ENCODE data around the gene AGTRAP.

Gene AGTRAP

DNA sequence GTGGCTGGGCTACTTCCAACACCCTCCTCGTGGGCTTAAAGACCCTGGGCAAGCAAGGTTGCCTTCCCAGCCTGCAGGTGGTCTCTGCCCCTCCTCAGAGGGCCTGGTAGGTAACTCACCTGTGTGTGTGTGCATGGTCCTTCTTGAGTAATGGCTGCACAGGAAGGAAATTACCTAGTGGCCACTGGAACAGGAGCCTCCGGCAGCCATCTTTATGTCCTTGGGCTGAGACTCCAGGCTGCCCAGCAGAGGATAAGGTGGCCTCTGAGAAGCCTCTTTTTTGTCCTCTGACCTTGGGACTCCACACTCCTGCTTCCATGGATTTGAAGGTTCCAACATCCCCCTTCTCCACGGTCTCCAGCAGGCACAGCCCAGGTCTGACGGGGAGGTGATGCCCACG lies 24.4 kb upstream of the AGTRAP start:
- H3K27me3 ChIP-seq (ENCODE audit: control insufficient read depth, insufficient read depth, low read length) = peaks cover 54% of the 10 kb centered on the region
- H3K4me3 ChIP-seq (ENCODE audit: low read length) = no peak overlapping the region
- no peak overlapping the region for H3K4me2 ChIP-seq (ENCODE audit: low read length)
- no peaks in the 10 kb centered on the region for H3K4me1 ChIP-seq (ENCODE audit: control insufficient read depth, insufficient read depth, low read length)
- H3K36me3 ChIP-seq (ENCODE audit: insufficient read depth, low read length) = no peaks in the 10 kb centered on the region
- H3K9ac ChIP-seq (ENCODE audit: low read depth, low read length) = no peak overlapping the region
- no peaks in the 10 kb centered on the region for H3K9me3 ChIP-seq (replicated peaks; ENCODE audit: low read length)

DNA sequence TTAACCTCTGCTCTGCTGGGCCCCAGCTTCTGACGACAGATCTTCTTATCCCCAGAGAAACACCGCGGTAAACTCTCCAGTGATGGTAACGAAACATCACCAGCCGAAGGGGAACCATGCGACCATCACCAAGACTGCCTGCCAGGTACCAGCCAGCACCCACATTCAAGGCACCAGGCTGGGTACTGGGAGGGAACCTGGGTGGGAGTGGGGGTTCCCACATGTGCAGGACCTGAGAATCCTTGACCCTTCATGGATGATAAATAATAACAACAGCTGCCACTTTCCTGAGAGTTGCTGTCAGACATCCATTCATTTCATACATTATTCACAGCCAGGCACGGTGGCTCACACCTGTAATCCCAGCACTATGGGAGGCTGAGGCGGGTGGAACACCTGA lies 23.7 kb upstream of the AGTRAP start:
- Histone ChIP-seq H3K27me3 (ENCODE audit: control insufficient read depth, insufficient read depth, low read length) (peaks cover 52% of the 10 kb centered on the region), H3K4me1 (ENCODE audit: control insufficient read depth, insufficient read depth, low read length) (no peaks in the 10 kb centered on the region), H3K36me3 (ENCODE audit: insufficient read depth, low read length) (no peaks in the 10 kb centered on the region), H3K4me2 (ENCODE audit: low read length) (no peak overlapping the region), H3K9ac (ENCODE audit: low read depth, low read length) (no peak overlapping the region), H3K9me3 (replicated peaks; ENCODE audit: low read length) (no peaks in the 10 kb centered on the region), H3K4me3 (ENCODE audit: low read length) (no peak overlapping the region)

DNA sequence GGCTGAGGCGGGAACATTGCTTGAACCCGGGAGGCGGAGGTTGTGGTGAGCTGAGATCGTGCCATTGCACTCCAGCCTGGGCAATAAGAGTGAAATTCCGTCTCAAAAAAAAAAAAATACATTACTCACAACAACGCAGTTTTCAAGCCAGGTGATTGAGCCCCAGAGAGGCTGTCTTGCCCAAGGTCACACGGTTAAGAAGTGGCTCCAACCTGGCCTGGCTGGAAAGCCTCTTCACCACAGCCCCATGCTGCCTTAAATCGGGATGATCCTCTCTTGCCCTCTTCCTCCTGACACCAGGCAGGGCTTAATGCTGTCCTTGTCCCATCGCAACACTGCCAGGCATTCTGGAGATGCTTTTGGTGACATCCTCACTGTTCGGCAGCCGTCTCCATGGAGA lies 22.8 kb upstream of the AGTRAP start:
- H3K4me2 ChIP-seq (ENCODE audit: low read length) = no peak overlapping the region
- H3K9me3 ChIP-seq (replicated peaks; ENCODE audit: low read length) = no peaks in the 10 kb centered on the region
- H3K36me3 ChIP-seq (ENCODE audit: insufficient read depth, low read length) = no peaks in the 10 kb centered on the region
- no peak overlapping the region for H3K4me3 ChIP-seq (ENCODE audit: low read length)
- H3K4me1 ChIP-seq (ENCODE audit: control insufficient read depth, insufficient read depth, low read length) = no peaks in the 10 kb centered on the region
- H3K9ac ChIP-seq (ENCODE audit: low read depth, low read length) = no peak overlapping the region
- H3K27me3 ChIP-seq (ENCODE audit: control insufficient read depth, insufficient read depth, low read length) = peaks cover 44% of the 10 kb centered on the region

DNA sequence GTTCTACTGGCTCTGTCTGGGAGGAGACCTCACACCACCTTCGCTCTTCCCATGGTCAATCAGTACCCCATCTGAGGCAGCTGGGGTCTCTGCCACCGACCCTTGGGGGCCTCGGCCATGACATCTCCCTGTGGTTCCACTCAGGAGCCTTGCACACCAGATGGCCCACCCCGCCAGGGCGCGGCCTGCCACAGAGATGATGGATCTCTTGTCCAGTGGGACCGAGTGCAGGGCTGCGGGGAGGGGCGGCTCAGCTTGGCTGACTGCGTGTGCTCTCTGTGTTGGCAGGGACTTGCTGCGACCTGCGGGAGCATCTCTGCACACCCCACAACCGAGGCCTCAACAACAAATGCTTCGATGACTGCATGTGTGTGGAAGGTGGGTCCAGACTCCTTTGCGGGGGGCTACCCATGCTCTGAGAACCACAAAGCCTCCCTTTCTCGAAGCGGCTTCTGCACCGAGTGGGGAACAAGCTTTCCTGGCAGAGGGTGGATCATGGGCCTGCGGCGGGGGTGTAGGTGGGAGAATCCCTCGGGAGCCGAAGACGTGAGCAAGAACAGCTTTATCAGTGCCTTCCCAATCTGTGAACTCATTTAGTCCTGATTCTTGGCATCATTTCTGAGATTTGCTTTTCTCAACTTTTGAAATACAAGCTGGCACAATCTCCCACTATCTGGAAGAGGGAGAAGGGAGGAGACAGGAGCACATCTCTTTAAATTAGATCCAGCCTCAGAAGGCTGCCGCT lies 20.9 kb upstream of the AGTRAP start:
- Histone ChIP-seq H3K4me3 (ENCODE audit: low read length) (no peak overlapping the region), H3K9ac (ENCODE audit: low read depth, low read length) (no peak overlapping the region), H3K36me3 (ENCODE audit: insufficient read depth, low read length) (no peaks in the 10 kb centered on the region), H3K9me3 (replicated peaks; ENCODE audit: low read length) (no peaks in the 10 kb centered on the region), H3K27me3 (ENCODE audit: control insufficient read depth, insufficient read depth, low read length) (peaks cover 40% of the 10 kb centered on the region), H3K4me1 (ENCODE audit: control insufficient read depth, insufficient read depth, low read length) (peaks cover 6% of the 10 kb centered on the region), H3K4me2 (ENCODE audit: low read length) (no peak overlapping the region)

DNA sequence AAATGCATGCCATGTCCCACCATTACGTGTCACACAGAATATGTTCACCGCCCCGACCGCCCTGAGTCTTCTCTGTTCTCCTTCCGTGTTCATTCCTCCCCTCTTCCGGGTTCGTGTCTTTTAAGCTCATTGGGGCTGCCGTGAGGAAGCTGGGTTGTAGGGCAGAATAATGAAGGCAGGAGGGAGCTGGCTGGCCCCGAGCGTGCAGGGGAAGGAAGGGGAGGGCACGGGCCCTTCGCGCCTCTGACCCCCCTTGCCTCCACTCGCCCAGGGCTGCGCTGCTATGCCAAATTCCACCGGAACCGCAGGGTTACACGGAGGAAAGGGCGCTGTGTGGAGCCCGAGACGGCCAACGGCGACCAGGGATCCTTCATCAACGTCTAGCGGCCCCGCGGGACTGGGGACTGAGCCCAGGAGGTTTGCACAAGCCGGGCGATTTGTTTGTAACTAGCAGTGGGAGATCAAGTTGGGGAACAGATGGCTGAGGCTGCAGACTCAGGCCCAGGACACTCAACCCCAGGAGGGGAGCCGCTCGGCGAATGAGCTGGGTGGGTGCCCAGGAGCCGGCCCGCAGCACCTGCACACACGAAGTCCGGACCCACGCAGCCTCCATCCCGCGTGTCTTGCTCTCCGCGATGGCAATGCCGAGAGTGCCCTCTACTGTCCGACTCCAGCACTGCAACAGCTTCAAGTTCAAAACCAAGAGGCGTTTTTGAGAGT lies 16.5 kb upstream of the AGTRAP start:
- peak overlapping the region; percentile 68 for H3K4me2 ChIP-seq (ENCODE audit: low read length)
- peaks cover 6% of the 10 kb centered on the region for H3K4me1 ChIP-seq (ENCODE audit: control insufficient read depth, insufficient read depth, low read length)
- no peaks in the 10 kb centered on the region for H3K9me3 ChIP-seq (replicated peaks; ENCODE audit: low read length)
- no peaks in the 10 kb centered on the region for H3K36me3 ChIP-seq (ENCODE audit: insufficient read depth, low read length)
- peaks cover 41% of the 10 kb centered on the region for H3K27me3 ChIP-seq (ENCODE audit: control insufficient read depth, insufficient read depth, low read length)
- H3K4me3 ChIP-seq (ENCODE audit: low read length) = peak overlapping the region; percentile 31
- no peak overlapping the region for H3K9ac ChIP-seq (ENCODE audit: low read depth, low read length)

DNA sequence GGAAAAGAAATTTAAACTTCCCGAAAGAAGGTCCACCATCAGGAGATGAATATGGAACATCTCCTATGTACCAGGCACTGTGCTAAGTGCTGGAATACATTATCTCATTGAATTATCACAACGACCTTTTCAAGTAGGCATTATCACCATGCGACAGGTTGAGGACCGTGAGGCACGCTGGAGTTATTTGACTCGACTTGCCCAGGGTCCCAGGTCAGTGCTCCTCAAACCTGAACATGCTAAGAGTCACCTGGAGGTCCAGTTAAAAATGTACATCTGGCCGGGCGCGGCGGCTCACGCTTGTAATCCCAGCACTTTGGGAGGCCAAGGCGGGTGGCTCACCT lies 15.9 kb upstream of the AGTRAP start:
- no peaks in the 10 kb centered on the region for H3K36me3 ChIP-seq (ENCODE audit: insufficient read depth, low read length)
- H3K9ac ChIP-seq (ENCODE audit: low read depth, low read length) = no peak overlapping the region
- no peaks in the 10 kb centered on the region for H3K9me3 ChIP-seq (replicated peaks; ENCODE audit: low read length)
- H3K4me3 ChIP-seq (ENCODE audit: low read length) = no peak overlapping the region
- H3K4me1 ChIP-seq (ENCODE audit: control insufficient read depth, insufficient read depth, low read length) = peaks cover 6% of the 10 kb centered on the region
- H3K27me3 ChIP-seq (ENCODE audit: control insufficient read depth, insufficient read depth, low read length) = peaks cover 43% of the 10 kb centered on the region
- H3K4me2 ChIP-seq (ENCODE audit: low read length) = no peak overlapping the region

DNA sequence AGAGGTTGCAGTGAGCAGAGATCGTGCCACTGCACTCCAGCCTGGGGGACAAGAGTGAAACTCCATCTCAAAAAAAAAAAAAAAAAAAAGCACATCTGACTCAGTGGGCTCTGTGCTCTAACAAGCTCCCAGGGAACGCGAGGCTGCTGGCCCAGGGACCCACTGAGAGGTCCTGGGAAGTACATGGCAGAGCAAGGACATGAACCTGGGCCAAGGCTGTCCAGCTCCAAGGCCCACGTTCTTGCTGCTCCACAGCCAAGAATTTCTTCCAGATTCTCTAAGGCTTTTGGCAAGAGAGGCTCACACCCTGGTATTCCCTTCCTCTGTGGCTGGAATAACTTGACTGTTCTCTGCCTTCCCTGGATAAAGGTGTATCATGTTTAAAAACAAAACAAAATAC lies 15.4 kb upstream of the AGTRAP start:
- no peak overlapping the region for H3K4me2 ChIP-seq (ENCODE audit: low read length)
- peaks cover 38% of the 10 kb centered on the region for H3K27me3 ChIP-seq (ENCODE audit: control insufficient read depth, insufficient read depth, low read length)
- H3K4me1 ChIP-seq (ENCODE audit: control insufficient read depth, insufficient read depth, low read length) = peaks cover 6% of the 10 kb centered on the region
- no peak overlapping the region for H3K4me3 ChIP-seq (ENCODE audit: low read length)
- no peaks in the 10 kb centered on the region for H3K9me3 ChIP-seq (replicated peaks; ENCODE audit: low read length)
- no peaks in the 10 kb centered on the region for H3K36me3 ChIP-seq (ENCODE audit: insufficient read depth, low read length)
- no peak overlapping the region for H3K9ac ChIP-seq (ENCODE audit: low read depth, low read length)

DNA sequence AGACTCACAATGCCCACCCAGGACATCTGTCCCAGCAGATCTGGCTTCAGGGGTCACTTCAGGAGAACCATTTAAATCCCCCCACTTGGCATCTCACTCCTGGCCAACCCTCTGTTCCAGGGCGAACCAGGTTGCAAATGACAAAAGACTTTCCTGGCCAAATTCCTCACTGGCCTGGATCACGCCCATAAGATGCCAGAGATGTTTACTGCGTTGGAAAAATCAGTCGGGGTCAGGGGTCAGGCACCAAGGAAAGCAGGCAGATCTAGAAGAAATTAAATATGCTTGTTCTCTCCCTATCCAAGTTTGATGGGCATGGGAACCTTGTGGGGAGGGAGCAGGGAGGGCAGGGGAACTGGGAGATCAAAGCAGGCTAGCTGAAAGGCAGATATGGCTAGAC lies 14.6 kb upstream of the AGTRAP start:
- Histone ChIP-seq H3K9ac (ENCODE audit: low read depth, low read length) (no peak overlapping the region), H3K36me3 (ENCODE audit: insufficient read depth, low read length) (no peaks in the 10 kb centered on the region), H3K4me2 (ENCODE audit: low read length) (no peak overlapping the region), H3K9me3 (replicated peaks; ENCODE audit: low read length) (no peaks in the 10 kb centered on the region), H3K27me3 (ENCODE audit: control insufficient read depth, insufficient read depth, low read length) (peaks cover 30% of the 10 kb centered on the region), H3K4me3 (ENCODE audit: low read length) (no peak overlapping the region), H3K4me1 (ENCODE audit: control insufficient read depth, insufficient read depth, low read length) (peaks cover 6% of the 10 kb centered on the region)

DNA sequence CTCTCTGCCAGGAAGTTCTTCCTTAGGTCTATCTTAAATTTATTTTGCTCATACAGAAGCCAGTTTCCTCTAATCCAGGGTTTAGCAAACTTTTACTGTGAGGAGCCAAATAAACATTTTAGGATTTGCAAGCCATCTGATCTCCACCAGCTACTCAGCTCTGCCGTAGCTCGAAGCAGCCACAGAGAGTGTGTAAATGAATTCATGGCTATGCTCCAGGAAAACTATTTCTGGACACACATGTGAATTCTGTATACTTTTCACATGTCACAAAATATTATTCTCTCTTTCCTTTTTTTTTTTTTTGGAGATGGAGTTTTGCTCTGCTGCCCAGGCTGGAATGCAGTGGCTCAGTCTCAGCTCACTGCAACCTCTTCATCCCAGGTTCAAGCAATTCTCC lies 13.4 kb upstream of the AGTRAP start:
- H3K4me1 ChIP-seq (ENCODE audit: control insufficient read depth, insufficient read depth, low read length) = peaks cover 6% of the 10 kb centered on the region
- H3K4me2 ChIP-seq (ENCODE audit: low read length) = no peak overlapping the region
- no peak overlapping the region for H3K4me3 ChIP-seq (ENCODE audit: low read length)
- H3K9ac ChIP-seq (ENCODE audit: low read depth, low read length) = no peak overlapping the region
- no peaks in the 10 kb centered on the region for H3K9me3 ChIP-seq (replicated peaks; ENCODE audit: low read length)
- peaks cover 29% of the 10 kb centered on the region for H3K27me3 ChIP-seq (ENCODE audit: control insufficient read depth, insufficient read depth, low read length)
- H3K36me3 ChIP-seq (ENCODE audit: insufficient read depth, low read length) = no peaks in the 10 kb centered on the region

DNA sequence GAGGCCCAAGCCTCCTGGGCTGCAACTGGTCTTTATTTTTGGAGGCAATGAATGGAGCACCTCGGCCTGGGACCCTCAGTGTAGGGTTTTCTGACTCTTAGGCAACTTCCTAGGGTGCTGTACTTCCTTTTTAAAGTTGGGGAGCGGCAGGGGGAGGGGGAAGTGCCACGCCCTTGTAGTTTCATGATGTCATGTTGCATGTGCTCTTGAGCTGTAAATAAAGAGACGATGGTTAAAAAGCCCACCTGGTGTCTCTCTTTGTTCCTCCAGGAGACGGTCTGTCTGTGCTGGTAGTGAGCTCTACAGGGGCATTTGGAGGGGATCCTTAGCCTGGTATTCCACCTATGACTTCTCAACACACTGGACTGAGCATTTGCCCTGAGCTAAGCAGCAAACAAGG lies 10.3 kb upstream of the AGTRAP start:
- no peak overlapping the region for H3K9ac ChIP-seq (ENCODE audit: low read depth, low read length)
- no peak overlapping the region for H3K4me2 ChIP-seq (ENCODE audit: low read length)
- H3K36me3 ChIP-seq (ENCODE audit: insufficient read depth, low read length) = no peaks in the 10 kb centered on the region
- H3K4me1 ChIP-seq (ENCODE audit: control insufficient read depth, insufficient read depth, low read length) = peaks cover 10% of the 10 kb centered on the region
- peaks cover 23% of the 10 kb centered on the region for H3K27me3 ChIP-seq (ENCODE audit: control insufficient read depth, insufficient read depth, low read length)
- H3K4me3 ChIP-seq (ENCODE audit: low read length) = no peak overlapping the region
- H3K9me3 ChIP-seq (replicated peaks; ENCODE audit: low read length) = no peaks in the 10 kb centered on the region

DNA sequence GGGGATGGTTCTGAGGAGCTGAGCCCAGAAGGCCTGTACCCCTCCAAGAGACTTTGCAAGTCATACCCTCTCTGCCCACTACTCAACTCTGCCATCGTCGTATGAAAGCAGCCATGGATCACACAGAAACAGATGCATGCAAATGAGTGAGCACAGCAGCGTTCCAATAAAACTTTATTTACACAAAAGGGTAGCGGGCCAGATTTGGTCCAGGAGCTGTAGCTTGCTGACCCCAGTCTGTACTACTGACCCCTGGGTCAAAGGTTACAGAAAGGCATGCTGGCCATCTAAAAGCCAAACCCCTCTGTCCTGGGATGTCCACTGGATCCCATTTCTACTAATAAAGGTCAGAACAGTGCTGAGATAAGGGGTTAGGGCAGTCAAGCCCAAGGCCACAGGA lies 8.8 kb upstream of the AGTRAP start:
- peaks cover 21% of the 10 kb centered on the region for H3K4me1 ChIP-seq (ENCODE audit: control insufficient read depth, insufficient read depth, low read length)
- no peak overlapping the region for H3K4me3 ChIP-seq (ENCODE audit: low read length)
- no peak overlapping the region for H3K9ac ChIP-seq (ENCODE audit: low read depth, low read length)
- H3K4me2 ChIP-seq (ENCODE audit: low read length) = no peak overlapping the region
- no peaks in the 10 kb centered on the region for H3K36me3 ChIP-seq (ENCODE audit: insufficient read depth, low read length)
- H3K27me3 ChIP-seq (ENCODE audit: control insufficient read depth, insufficient read depth, low read length) = peaks cover 16% of the 10 kb centered on the region
- no peaks in the 10 kb centered on the region for H3K9me3 ChIP-seq (replicated peaks; ENCODE audit: low read length)

All from skeletal muscle satellite cell (primary cell).